ELR (cell line): ENCODE results near the gene PLEKHO2.

ENCODE experiments used
- DNase-seq: peaks from one replicate; pipeline ENCODE4 v3.0.0-alpha.2; 2015; ENCODE audit warnings: low read depth

The PLEKHO2 gene

DNA sequence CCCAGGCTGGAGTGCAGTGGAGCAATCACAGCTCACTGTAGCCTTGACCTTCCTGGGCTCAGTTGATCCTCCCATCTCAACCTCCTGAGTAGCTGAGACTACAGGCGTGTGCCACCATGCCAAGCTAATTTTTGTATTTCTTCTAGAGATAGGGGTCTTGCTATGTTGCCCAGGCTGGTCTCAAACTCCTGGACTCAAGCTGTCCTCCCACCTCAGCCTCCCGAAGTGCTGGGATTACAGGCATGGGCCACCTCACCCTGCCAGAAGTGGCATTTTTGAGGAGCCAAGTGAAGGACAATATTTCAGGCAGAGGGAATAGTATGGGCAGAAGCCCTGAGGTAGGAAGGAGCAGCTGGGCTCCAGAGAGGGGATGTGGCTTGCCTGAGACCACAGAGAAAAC, 74.7 kb downstream of the PLEKHO2 start:
- no peak for DNase-seq

DNA sequence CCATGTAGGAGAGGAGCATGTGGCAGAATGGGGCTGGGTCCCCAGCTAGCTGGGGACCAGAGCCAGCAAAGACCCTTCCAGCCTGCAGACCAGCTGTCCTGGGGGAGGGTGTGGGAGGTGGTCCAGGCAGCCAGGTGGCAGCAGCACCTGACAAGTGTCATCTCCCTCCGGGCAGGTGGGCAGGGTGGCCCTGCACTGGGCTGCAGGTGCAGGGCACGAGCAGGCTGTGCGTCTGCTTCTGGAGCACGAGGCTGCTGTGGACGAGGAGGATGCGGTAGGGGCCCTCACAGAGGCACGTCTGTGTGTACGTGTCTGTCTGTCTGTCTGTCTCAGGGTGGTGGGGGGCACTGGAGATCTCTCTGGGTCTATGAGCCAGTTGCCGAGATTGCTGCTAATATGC, 75.5 kb downstream of the PLEKHO2 start:
- DNase-seq, result no peak
